NAMALWA (cell line): ENCODE measurements around the gene SLC7A5.
"Not testable (repeated sequence)": the region's sequence is repeated elsewhere in the genome, so short reads cannot be mapped to it uniquely, and the experiment has no call there.

Experiments used
- DNase-seq: peaks from one replicate; pipeline ENCODE4 v3.0.0-alpha.2; 2015; ENCODE audit warnings: low spot score

SLC7A5 gene

DNA sequence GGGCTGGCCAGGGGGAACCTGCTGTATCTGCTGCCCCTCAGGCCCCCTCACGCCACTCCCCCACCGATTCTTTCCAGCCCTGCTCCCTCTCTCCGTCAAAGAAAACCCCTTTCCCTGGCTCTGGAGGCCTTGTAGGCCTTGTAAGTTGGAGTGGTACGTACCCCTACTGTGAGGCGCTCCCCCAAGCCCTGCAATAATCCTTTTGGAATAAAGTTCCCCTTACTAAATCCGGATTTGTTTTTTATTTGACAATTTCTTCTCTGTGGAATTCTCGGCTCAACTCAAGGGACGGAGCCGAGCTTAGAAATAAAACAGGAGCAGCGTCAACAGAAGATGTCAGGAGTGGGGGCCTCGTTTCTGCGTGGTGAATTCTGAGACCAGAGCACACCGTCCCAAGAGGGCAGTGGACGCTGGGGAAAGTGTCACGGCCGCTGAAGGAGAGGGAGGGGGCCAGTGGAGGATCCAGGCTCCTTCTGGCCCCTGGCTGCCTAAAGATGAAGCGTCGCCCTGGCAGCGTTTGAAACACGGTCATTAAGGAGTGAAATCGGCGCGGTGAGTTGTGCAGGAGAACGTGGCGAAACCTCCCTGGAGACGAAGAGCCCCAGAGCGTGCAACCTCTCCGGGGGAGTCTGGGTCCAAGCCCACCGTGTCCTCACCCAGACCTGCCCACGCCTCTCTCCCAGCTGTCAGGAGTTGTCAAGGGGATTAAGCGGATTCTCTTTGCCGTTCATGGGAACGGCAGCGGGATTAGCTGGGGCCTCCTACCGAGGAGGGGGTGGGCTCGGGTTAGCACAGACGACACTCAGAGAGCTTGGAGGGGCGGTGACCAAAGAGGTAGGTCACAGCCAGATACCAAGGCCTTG is 47.0 kb downstream of the SLC7A5 start:
- no peak for DNase-seq

DNA sequence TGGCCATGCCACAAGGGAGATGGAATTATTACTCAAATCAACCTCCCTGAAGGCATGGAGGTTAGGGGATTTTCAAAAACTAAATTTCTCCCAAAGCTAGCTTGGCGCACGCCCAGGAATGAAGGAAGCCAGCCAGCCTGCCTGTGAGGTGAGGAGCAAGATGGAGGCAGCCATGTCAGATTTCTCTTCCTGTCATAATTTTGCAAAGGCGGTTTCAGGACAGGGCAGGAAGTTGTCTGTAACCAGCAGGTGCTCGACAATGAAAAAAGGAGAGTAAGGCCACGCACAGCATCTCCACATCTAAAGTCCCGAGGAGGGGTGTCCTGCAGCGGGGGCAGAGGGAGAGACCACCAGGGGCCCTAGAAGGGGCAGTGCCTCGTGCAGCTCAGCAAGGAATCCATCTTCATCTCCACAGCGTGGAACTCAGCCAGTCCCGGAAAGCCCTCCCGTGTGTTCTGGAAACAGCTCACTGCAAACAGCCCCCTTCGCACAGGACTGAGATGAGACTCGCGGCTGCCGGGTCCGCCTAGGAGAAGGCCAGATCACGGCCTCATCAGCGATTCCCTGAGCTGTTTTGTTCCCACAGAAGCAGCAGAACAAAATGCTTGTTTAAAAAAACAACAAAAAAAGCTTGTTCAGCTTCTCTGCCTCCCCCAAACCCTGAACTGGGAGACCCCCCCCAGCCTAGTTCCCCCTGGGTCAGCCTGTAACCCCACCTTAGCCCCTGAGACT is 47.8 kb downstream of the SLC7A5 start:
- DNase-seq = no peak

DNA sequence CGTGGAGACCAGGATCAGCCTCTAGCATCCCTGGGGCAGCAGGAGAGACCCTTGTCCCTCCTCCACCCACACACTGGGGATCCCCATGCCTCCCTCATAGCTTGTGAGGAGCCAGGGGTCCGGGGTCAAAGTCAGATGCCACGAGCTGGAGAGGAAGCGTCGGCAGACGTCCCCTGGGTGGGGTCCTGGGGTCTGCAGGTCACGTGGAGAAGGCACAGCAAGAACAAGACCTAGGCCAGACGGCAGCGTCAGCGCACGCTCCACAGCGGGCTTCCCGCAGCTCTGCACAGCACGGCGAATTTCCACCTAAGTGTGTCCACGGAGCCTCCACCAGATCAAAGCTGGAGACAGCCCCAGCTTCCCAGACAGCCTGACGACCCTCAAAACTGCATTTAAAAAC is 49.3 kb downstream of the SLC7A5 start:
- no peak for DNase-seq

DNA sequence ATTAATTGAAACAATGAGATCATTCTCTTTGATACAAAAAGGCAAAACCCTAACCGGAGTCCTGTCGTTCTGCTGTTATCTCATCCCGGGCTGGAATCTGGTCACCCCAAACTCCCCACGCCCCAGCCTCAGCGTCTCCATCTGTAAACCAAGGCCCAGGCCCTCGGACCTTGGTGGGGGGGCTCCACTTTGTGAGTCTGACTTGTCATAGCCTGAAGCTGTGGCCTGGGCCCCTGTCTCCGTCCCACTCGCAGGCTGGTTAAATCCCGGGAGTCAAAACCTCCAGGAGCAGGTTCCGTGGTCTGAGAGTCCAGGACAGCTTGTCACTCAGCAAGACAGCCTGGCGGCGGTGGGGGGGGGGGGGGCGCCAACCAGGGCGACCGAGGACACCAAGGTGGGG is 50.0 kb downstream of the SLC7A5 start:
- no peak for DNase-seq

DNA sequence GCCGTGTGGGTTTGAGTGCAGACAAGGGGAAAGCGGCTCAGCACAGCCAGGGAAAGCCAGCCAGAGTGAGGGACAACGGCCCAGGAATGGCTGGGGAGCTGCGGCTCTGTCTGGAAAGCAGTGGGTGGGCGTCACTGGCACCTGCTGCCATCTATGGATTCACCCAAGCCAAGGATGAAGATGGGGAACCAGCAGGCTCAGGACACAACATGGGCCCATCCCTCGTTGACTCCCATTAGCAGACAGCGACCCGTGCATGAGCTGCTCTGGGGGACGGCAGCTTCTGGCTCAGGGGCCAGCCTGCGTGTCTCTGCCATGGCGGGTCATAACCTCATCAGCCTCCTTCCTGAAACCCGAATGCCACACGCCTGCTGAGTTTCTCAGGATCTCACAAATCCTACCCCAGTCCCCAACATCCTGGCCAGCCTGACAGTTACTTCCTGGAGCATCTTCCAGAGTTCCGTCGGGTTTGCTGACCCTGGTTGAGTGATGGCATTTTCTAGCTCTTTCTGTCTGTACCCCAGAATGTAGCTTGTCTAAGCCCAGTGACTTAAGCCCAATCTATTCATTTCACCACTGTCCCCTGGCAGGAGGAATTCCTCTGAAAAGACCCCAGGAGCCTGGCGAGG is 50.7 kb downstream of the SLC7A5 start:
- no peak for DNase-seq

DNA sequence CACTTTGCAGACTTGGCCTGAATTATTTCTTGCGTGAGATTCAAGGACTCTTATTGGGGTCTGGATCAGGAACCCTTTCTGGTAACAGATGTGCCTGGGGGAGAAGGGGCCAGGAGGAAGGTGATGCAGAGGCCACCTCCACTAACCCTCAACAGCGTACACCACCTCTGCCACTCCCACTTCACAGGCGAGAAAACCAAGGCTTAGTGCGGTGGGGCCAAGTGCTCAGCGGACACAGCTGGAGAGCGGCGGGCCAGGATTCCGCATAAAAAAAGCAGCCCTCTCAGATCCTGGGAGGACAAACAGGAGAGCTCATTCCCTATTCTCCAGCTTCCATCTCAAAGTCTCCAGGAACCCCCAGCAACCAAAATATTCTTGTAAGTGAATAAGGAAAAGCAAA is 51.4 kb downstream of the SLC7A5 start:
- no peak for DNase-seq

DNA sequence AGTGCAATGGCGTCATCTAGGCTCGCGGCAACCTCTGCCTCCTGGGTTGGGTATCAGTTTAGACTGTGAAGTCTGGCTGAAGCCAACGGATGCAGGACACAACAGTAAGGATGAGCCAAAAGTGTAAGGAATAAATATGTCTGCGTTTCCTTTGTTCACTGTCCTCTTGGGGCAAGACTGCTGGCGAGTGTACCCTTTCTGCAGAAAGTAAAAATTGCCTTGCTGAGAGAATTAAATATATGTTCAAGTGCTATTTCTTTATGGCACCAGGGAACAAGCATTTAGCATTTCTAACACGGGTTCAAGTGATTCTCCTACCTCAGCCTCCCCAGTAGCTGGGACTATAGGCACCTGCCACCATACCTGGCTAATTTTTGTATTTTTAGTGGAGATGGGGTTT is 51.9 kb downstream of the SLC7A5 start:
- not testable (repeated sequence) for DNase-seq

DNA sequence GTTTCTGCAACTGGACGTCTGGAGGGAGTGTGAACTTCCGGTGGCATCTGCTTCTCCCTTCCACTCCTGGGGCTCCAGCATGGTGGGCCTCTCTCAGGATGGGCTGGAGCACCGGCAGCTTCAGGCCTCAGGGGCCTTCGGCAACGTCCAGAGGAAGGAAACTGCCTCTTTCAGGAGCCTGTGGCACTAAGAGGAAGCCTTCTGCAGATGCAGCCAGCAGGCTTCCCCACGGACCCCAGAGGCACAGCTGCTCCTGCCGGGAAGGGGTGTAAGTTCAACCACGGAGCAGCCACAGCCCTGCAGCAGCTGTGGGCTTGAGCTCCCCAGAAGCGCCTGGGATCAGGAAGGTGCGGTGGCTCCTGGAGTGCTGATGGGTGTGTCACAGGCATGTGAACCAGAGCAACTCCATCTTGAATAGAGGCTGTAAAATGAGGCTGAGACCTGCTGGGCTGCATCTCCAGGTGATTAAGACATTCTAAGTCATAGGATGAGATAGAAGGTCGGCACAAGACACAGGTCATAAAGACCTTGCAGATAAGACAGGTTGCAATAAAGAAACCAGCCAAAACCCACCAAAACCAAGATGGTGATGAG is 52.7 kb downstream of the SLC7A5 start:
- DNase-seq = no peak

DNA sequence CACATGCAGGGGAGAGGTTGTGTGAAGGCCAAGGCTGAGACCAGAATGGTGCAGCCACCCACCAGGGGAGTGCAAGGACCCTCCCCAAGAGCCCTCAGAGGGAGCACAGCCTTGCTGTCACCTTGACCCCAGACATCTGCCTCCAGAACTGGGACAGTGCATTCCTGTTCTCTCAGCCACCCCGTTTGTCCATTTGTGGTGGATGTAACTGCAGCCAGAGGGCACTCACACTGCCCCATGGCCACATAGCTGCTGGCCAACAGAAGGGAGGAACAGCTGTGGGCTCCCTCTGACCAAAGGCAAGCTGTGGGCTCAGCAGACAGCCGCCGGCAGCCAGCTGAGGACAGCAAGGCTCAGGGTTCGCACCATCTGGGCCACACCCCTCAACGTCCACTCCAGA is 53.7 kb downstream of the SLC7A5 start:
- no peak for DNase-seq

DNA sequence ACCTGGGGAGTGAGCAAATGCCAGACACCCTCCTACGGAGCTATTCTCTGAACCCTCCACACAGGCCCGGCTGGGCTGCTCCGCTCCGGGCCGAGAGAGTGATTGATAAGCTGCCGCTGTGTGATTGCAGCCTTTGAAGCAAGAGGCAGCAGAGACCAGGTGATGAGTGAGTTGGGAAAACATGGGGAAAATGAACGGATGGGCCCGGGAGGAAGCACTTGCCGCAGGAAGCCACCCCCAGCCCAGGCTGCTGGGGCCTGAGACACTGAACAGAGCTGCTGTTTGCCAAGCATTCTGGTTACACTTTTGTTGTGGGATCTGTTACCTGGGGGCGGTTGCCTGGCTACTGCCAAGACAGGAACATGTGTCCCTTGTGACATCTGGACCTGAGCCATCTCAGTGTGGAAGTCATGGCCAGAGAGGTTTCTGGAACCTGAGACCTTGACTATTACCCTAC is 57.1 kb downstream of the SLC7A5 start:
- no peak for DNase-seq

DNA sequence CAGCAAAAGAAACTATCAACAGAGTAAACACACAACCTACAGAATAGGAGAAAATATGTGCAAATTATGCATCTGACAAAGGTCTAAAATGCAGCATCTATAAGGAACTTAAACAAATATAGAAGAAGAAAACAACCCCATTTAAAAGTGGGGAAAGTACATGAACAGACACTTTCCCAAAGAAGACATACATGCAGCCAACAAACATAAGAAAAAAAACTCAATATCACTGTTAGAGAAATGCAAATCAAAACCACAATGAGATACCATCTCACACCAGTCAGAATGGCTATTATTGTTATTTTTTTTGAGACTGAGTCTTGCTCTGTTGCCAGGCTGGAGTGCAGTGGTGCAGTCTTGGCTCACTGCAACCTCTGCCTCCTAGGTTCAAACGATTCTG is 57.9 kb downstream of the SLC7A5 start:
- peak; percentile 65 for DNase-seq

DNA sequence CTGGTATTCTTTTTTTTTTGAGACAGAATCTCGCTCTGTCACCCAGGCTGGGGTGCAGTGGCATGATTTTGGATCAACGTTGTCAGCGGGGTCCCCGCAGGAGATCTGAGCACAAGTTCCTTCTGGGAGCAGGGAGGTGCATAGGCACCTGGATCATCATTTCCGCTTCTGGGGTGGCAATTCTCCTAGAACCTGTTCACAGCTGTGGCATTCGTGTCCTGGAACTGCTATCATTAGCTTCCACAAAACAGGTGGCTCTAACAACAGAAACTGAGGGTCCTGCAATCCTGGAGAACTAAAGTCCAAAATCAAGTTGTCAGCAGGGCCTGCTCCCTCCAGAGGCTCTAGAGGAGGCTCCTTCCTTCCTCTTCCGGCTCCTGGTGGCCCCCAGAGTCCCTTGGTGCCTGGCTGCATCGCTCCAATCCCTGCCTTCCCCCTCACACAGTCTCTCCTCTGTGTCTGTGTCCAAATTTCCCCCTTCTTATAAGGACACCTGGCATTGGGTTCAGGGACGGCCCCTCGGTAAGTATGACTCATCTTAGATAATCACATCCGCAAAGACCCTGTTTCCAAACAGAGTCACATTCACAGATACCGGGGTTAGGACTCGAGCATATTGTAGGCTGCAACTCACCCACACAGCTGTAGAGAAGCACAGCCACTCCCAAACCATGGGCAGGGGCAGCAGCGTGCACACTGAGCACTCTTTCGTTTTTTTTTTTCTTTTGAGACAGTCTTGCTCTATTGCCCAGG is 60.0 kb downstream of the SLC7A5 start:
- DNase-seq = peak; percentile 94

DNA sequence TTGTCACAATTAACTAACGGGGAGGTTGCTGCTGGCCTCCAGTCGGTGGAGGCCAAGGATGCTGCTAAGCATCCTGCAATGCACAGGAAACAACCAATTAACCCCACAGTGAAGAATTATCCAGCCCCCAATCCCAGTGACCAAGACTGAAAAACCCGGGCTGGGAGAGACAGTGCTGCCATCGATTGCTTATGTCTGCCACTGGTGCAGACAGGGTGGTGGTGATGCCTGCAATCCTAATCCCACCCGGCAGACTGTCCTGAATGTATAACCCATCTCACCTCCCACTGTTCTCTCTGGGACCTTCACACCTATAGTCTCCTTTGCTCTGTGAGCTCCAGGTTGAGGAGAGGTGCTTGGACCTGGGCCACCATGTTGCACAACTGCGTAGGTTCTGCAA is 61.2 kb downstream of the SLC7A5 start:
- no peak for DNase-seq

DNA sequence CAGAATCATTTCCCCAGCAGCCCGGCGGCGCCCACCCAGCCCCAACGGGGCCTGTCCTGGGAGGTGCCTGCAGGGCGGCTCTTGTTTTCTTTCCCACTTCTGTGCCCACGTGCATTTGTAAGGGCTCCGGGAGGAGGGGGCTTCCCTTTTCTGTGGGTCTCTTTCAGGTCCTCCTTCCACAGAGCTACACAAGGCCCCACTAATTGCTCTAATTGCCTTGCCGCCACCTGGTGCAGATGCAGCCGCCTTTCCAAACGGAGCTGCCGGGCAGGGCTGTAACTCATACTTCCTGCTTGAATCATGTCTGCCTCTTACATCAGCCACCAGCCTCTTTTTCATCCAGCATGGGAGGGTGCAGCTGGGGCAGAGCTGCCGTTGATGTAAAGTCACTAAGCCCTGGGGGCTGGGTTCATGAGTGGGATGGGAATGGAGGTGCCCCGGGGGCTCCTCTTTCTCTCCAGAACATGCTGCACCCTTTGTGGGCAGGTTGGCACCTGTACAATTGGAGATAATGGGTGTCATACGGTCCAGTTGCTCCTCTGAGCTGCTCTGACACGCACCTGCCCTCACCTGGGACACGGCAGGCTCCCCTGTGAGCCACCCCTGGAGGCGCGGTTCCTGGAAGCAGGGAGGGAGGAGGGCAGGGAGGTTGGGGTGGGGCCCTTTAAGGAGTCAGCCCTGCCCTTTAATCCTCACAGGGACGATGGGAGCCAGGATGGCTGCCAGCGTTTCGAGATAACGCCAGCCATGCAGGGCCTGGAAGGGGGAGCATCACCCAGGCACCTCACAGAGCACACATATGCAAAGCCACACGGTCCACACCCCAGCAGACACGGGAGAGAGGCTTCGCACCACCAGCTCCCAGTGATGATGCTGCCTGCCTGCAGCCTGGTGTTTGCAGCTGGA is 62.4 kb downstream of the SLC7A5 start:
- peak; percentile 97 for DNase-seq

DNA sequence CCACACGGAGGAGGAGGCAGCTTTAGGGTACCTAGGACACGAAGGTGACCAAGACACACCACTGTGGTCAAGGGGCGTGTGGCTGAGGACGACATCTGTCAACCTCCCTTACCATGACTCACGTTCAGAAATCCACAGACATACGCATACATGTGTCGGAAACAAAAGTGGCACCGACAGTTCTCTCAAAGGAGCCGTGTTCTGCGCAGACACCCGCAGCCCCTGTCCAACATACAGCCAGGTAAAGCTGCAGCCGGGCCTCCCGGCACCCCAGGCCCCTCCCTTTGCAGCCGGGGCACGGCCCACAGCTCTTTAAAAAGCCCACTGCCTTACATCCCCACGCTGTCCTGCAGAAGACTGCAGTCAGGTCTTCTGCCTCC is 63.1 kb downstream of the SLC7A5 start:
- peak; percentile 68 for DNase-seq

DNA sequence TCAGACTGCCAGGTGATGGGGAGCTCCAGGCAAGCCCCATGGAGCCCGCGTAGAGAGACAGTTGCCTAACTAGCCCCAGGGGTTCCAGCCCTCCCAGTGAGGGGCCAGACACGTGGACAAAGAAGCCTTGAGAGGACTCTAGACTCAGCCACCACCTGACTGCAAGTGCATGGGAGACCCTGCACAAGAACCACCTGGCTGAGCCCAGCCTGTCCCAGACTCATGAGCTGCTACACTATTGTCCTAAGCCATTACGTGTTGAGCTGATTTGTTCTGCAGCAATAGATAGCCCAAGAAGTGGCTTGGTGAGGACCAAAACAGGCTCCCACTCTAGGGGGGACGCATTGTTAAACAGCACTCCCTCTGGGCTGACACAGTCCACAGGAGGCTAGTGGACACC is 65.9 kb downstream of the SLC7A5 start:
- peak; percentile 50 for DNase-seq

DNA sequence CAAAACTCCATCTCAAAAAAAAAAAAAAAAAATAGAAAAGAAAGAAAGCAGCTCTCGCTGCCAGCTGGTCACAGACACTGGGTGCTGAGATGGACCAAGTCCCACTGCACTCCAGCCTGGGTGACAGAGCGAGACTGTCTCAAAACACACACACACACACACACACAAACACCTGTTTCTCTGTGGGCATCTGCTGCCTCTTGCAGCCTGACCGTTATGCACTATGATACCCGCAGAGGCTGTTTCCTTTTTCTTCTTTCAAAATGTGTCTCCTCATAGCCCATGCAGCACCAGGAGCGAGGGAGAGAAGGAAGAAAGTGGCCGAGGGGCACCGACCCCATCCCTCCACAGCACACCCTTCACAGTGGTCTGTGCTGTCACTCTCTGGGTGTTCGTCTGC is 66.6 kb downstream of the SLC7A5 start:
- DNase-seq = peak; percentile 82

DNA sequence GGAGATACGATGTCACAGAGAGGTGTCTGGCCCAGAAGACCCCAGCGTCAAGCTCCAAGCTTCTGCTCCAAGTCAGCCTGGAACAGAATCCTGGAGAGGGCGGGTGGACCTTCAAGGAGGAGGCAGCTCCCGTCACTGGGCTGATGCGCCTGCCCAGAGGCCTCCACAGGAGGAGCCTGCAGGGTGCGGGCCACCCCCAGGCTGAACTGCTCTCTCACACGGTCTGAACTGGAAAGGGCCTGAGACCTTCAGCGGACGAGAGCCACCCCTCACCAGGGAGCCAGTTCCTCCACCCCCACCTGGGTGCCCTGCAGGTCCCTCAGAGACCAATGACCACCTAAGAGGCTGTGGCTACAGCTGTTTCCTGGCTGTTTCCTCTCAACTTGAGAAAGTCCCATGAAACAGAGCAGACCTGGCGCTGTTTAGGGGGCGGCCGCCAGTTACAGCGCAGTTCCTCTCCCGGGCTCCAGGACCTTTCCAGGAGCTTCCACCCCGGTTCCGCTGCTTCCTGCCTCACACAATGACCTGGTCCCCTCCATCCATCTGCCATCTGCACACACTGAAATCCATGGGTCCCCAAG is 67.5 kb downstream of the SLC7A5 start:
- DNase-seq = peak; percentile 54

DNA sequence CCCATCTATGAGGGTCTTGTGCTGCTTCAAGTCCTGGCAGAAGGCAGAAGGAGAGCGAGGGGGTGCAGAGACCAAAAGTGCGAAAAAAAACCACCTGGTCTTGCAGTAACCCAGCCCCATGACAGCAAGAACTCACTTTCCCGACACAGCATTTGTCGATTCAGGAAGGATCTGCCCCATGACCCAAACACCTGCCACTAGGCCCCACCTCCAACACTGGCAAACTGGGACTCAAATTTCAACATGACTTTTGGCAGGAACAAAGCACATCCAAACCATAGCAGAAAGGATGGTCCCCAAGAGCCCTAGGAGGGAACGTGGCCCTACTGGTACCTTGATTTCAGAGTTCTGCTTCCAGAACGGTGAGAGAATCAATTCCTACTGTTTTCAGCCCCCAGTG is 68.8 kb downstream of the SLC7A5 start:
- DNase-seq = no peak

DNA sequence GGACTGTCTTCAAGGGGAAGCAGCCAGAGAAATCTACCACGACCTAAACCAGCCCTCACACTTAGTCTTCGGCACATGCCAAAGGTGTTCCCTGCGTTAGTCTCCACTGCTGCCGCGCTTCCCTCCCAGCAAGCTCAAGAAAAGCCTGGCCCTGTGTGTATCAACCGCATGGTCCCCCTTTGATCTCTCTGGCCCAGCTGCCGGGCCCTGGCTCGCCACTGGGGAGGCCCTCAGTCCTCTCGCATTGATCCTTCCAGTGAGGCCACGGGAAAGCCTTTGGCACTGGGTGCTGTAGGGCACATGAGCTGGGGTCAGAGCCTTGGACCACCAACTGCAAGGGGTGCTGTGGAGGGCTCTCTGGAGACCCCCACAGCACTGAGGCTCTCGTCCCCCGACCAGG is 74.0 kb downstream of the SLC7A5 start:
- DNase-seq = no peak
